ENCODE results near the gene CBX4.

- TF ChIP-seq POLR2A (IDR thresholded peaks at IDR 0.05) (no peak), CTCF (IDR thresholded peaks at IDR 0.05) (no peak)
These were observed 32.1 kb downstream of the CBX4 start for GRCh38 chr17:79806863-79807720.
